ENCODE data around the gene SBF1. TPM values are rescaled to one million over a fixed set of nuclear protein-coding genes. Genes with fewer than 3 reads are reported as not detected.

The SBF1 gene
- total and polyA plus RNA-seq, 9 donors, result 1.9 to 86.0 (median 58.7) TPM

GRCh38 chr22:50470491-50470890 lies 4.3 kb downstream of the SBF1 start:
- H3K27ac ChIP-seq, result no peak overlapping the region
- 47 to 59% (median 53%) methylated on average over 6 of the region's 6 CpGs for WGBS, 3 donors
- no peak for DNase-seq
- no peaks in the 10 kb centered on the region for H3K9me3 ChIP-seq
- no peaks in the 10 kb centered on the region for H3K27me3 ChIP-seq
- H3K36me3 ChIP-seq, result no peaks in the 10 kb centered on the region
- H3K4me3 ChIP-seq, result no peak overlapping the region
- TF ChIP-seq CTCF (IDR thresholded peaks at IDR 0.05) (no peak), POLR2A (IDR thresholded peaks at IDR 0.05) (no peak), EP300 (IDR thresholded peaks at IDR 0.05) (no peak)
- intact Hi-C loops (cut with DNase I), result no loop called here
- peaks cover 30% of the 10 kb centered on the region for H3K4me1 ChIP-seq (ENCODE audit: insufficient read depth)

- Histone ChIP-seq H3K27me3 (no peaks in the 10 kb centered on the region), H3K9me3 (no peaks in the 10 kb centered on the region), H3K27ac (no peak overlapping the region), H3K4me3 (no peak overlapping the region), H3K36me3 (no peaks in the 10 kb centered on the region), H3K4me1 (ENCODE audit: insufficient read depth) (peaks cover 27% of the 10 kb centered on the region)
- TF ChIP-seq CTCF (IDR thresholded peaks at IDR 0.05) (no peak), POLR2A (IDR thresholded peaks at IDR 0.05) (no peak), EP300 (IDR thresholded peaks at IDR 0.05) (no peak)
- intact Hi-C loops (cut with DNase I), result no loop called here
- 55 to 59% (median 58%) methylated on average over 23 to 25 of the region's 25 CpGs for WGBS, 3 donors
- DNase-seq, result no peak
Observed at GRCh38 chr22:50469377-50470305, 5.2 kb downstream of the SBF1 start.

DNA sequence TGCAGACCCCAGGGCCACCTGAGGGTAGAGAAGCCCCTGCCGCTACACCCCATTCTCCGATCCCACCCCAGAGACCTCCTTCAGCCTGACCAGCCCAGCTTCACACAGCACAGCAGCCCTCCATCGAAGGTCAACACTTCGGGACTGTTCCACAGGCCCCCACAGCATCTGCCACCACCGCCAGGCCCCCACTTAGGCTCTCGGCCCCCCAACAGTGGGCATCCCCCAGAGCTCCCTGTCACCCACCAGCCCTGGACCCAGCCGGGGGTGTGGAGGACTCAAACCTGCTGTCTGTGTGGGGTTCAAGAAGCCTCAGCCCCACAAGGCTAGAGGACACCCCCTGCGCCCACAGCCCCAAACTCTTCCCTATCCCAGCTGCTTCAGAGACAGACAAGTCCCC lies 6.2 kb downstream of the SBF1 start:
- H3K9me3 ChIP-seq, result no peaks in the 10 kb centered on the region
- H3K4me3 ChIP-seq, result no peak overlapping the region
- TF ChIP-seq POLR2A (IDR thresholded peaks at IDR 0.05), result no peak
- no peak for TF ChIP-seq CTCF (IDR thresholded peaks at IDR 0.05)
- no peak for TF ChIP-seq EP300 (IDR thresholded peaks at IDR 0.05)
- no peak for DNase-seq
- no peak overlapping the region for H3K27ac ChIP-seq
- H3K27me3 ChIP-seq, result no peaks in the 10 kb centered on the region
- intact Hi-C loops (cut with DNase I), result no loop called here
- peaks cover 22% of the 10 kb centered on the region for H3K4me1 ChIP-seq (ENCODE audit: insufficient read depth)
- WGBS, 3 donors, result 85 to 98% (median 87%) methylated on average over 8 of the region's 8 CpGs
- no peaks in the 10 kb centered on the region for H3K36me3 ChIP-seq

DNA sequence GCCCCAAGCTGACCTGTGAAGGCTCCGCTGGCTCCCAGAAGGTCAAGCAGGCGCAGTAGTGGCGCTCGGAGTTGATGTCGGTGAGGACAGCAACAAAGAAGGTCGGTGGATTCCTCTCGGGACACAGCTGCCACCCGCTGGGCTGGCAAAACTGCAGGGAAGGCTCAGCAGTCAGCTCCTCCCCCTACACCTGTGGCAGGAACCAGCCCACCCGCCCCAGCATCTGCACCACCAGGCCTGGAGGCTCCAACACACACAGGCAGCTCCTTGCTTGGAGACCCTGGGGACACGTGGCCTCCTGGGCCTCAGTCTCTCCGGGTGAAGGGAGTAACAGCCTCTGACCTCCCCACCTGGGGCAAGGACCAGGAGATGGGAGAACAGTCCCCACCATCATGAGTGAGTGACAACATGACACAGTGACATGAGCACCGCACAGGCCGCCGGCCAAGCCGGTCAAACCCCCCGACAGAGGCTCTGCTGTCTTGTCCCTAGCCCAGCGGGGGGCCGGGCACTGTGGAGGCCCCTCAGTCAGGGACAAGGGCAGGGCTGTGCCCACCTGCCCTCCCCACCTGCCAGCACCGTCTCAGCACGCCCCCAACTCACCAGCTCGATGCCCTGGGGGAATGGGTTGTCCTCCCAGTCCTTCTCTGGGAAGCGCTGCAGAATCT lies 6.9 kb downstream of the SBF1 start:
- H3K27ac ChIP-seq, result no peak overlapping the region
- no peak for DNase-seq
- H3K36me3 ChIP-seq, result no peaks in the 10 kb centered on the region
- TF ChIP-seq POLR2A (IDR thresholded peaks at IDR 0.05) (no peak), CTCF (IDR thresholded peaks at IDR 0.05) (no peak), EP300 (IDR thresholded peaks at IDR 0.05) (no peak)
- H3K4me3 ChIP-seq, result no peak overlapping the region
- WGBS, 3 donors, result 82 to 84% (median 83%) methylated on average over 19 to 22 of the region's 22 CpGs
- peaks cover 15% of the 10 kb centered on the region for H3K4me1 ChIP-seq (ENCODE audit: insufficient read depth)
- no peaks in the 10 kb centered on the region for H3K27me3 ChIP-seq
- intact Hi-C loops (cut with DNase I), result no loop called here
- H3K9me3 ChIP-seq, result no peaks in the 10 kb centered on the region

All from ovary (tissue), 9 donors.